NCI-H1436 treated with DMSO at 0.1 percent for 48 hours (cell line): ENCODE measurements around the gene C22orf39.

ENCODE experiments used
- DNase-seq: peaks from one replicate; lab custom pipeline; 2025; lab: John Stamatoyannopoulos, UW

Gene C22orf39

DNA sequence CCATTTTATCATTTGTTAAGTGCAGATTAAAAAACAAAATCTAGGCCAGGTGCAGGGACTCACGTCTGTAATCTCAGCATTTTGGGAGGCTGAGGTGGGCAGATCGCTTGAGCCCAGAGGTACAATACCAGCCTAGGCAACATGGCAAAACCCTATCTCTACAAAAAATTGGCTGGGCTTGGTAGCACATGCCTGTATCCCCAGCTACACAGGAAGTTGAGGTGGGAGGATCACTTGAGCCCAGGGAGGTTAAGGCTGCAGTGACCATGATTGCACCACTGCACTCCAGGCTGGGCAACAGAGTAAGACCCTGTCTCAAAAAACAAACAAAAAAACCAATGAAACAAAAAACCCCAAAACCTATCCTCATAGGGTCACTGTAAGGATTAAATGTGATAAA is 48.9 kb downstream of the C22orf39 start:
- no peak for DNase-seq

DNA sequence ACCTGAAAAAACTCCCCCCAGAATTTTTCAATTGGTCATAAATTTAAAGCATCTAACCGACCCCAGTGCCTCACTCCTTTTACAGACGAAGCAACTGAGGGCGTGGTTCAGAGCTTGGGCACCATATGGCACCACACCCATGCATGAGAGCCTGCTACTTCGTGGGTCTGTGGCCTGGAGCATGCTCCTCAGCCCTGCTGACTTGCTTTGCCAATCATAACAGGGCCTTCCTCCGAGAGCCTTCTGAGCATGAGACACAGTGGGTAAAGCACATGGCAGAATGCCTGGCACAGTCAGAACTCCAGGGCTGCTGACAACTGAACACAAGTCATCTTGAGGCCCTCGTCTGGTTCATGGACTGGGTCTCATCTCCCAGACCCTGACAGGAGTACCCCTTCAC is 49.3 kb downstream of the C22orf39 start:
- no peak for DNase-seq

DNA sequence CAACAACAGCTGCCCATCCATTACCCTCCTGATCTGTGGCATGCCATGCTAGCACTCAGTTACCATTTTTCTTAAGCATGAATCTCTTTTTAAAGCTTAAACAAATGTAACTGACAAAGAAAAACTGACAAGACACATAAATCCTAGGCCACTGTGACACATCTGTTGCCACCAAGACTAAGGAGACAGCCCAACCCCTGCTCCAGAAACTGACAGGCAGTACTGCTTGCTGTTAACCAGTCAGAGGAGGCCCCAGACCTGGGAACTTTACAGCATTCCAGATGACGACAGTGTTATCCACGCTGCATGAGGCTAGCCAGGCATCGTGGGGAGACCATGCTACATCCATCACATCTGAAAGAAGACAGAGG is 49.8 kb downstream of the C22orf39 start:
- DNase-seq: no peak

DNA sequence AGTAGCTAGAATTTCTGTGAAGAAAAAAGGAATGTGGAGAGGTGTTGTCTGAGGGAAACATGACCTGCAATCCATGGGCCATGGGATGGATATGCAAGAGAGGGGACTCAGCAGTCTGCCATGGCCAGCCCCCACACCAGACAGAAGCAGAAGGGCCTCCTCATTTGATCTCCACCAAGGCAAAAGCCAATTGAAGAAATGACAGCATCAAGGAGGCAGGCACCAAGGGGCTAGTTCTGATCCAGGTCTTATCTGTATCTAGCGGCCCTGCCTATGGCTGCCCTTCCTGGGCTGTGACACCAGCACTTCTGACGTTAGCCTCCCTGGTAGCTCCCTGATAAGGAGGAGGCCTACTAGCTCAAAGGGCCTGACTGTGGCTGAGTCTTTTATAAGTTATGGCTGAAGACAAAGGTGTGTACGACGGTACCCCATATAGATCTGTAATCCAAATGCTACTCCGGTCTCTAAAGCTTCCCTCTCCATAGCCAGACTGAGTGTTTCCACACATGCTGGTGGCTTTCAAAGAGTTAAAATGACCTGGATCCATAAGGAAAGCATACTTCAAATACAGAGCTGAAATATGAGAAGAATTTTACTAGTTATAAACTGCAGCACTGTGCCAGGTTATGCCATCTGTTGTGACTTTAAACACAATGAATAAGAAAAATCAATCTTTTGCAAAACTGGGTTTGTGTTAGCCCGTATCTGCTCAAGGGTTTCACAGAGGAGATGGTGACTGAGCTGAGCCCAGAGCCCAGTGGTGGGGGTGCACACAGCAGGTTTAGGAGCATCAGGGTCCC is 50.4 kb downstream of the C22orf39 start:
- DNase-seq: no peak

DNA sequence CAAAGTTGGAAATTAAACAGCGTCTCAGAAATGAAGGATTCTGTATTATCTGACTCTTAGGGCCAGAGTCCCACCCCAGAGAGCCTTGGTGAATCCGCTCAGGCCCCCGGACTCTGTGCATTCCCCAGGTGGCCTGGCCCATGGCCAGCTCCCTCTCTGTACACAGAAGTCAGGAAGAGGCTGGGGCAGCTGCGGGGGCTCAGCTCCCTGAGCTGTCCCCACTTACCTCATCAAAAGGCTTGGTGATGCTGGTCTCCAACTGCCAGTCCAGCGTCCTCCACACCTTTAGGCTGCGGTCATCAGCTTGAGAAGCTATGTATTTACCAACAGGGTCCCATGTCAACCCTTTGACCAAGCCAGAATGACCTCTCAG is 51.0 kb downstream of the C22orf39 start:
- DNase-seq: no peak

DNA sequence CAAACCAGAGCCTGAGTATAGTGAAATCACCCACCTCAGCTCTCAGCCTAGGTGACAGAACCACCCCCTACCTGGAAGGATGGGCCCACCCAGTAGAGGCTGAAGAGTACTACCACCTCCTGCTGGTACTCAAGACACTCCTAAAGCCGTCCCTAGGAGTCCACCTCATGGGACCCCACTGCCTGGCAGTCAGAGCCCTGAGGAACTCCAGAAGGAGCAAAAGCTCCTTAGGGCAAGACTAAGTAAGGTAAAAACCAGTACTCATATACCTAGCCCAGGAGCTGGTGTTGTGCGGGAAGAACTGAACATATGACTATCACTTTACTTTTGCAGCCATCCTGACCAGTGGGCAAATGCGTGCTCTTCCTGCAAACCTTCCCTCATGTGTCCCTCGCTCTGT is 52.2 kb downstream of the C22orf39 start:
- no peak for DNase-seq

DNA sequence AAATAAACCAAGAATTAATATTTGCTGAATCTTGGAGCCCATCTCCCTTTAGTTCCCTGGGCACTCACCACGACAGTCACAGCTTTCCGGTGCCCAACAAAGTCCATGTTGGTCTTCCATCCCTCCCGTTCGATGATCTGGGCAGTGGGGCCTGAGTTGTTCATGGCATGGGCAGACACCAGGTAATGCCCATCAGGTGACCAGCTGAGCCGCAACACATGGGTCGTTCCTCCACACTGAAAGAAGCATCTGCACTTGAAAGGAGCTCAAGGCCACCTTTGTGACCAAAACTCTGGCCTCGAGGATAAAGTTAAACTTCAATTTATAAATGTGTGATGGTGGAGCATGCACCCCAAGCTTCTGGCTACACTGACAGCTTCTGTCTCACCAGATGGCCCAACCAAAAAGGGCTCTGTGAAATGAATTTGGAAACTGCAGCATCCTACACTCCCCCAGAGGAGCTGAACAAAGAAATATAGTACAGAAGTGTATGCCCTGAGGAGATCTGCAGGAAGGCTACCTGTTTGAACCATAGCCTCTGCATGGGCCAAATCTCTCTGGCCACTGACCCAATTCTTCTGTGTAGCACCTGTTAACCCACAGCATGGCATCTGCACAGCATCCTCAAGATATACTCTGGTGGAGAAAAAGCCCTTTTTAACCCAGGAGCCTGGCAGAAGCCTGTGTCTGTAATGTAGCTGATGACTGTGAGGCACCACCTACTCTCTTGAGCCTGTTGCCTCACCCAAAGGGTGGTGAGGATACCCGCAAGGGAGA is 53.0 kb downstream of the C22orf39 start:
- no peak for DNase-seq

DNA sequence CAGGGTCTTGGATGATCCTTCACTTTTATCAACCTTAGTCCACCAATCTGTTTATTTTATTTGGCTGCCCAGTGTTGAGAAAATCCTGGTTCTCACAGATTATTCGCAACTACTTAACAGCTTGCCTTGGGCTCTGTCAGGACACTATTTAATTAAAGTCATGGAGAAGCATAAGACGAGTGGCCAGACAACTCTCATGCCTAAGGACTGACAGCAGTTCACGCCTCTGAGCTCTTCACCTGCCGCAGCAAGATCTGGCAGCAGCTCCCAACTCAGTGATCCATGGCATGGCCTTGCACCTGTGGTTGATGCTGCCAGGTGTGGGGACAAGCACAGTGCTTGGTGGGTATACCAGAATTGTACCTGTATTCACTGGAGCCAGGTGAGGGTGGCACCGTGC is 53.8 kb downstream of the C22orf39 start:
- DNase-seq: no peak
